SK-N-SH (cell line): ENCODE measurements around the gene NEDD8. TPM values are rescaled to one million over a fixed set of nuclear protein-coding genes. Genes with fewer than 3 reads are reported as not detected.

Experiments
- CTCF ChIA-PET: fragments of 300-600, 350-600 bp; formaldehyde crosslinking; extraction: SDS; loops from one replicate; lab custom pipeline; 2021; lab: Yijun Ruan, JAX
- POLR2A ChIA-PET: fragments of 350-600 bp; sonication (Branson Sonifier 250); formaldehyde crosslinking; extraction: SDS; loops from one replicate; lab custom pipeline; 2020; ENCODE audit warnings: antibody characterized with exemption, inconsistent platforms; lab: Yijun Ruan, JAX
- DNase-seq: peaks from one replicate; pipeline ENCODE4 v3.0.0; 2012
- H2AFZ ChIP-seq: fragments of 200-600 bp; sonication (generic); 2 replicates; pipeline ENCODE4 v1.8.1; 2016; ENCODE audit warnings: antibody characterized with exemption, mild to moderate bottlenecking, low read depth
- H3F3A ChIP-seq: fragments of 200-600 bp; sonication (generic); replicated peaks from 2 replicates; pipeline ENCODE3; 2016; ENCODE audit warnings: antibody characterized with exemption, mild to moderate bottlenecking; ENCODE audit not compliant: insufficient read depth
- H3K27ac ChIP-seq, 2 experiments: fragments of 200-500 bp in 1 of 2; fragments of 200-600 bp in 1 of 2; sonication (Bioruptor generic) in 1 of 2; sonication (generic), shearing (Covaris generic) in 1 of 2; 2 replicates each; pipeline versions ENCODE4 v1.5.1 to v1.6.1; 2014 to 2016; ENCODE audit warnings: low read depth in 2 of 2, inconsistent platforms in 1 of 2, low read length in 1 of 2, mild to moderate bottlenecking in 1 of 2, mixed read lengths in 1 of 2
- H3K27me3 ChIP-seq: fragments of 200-600 bp; sonication (generic), shearing (Covaris generic); 2 replicates; pipeline ENCODE4 v1.6.1; 2016; ENCODE audit warnings: mixed run types; ENCODE audit not compliant: insufficient read depth
- H3K36me3 ChIP-seq, 2 experiments: fragments of 200-500 bp in 1 of 2; fragments of 200-600 bp in 1 of 2; sonication (Bioruptor generic) in 1 of 2; sonication (generic) in 1 of 2; replicated peaks in 1 of 2; 2 replicates each; pipeline versions ENCODE3 to v1.5.1; 2014 to 2016; ENCODE audit warnings: low read length in 1 of 2, mild to moderate bottlenecking in 1 of 2; ENCODE audit not compliant: insufficient read depth in 2 of 2, control insufficient read depth in 1 of 2
- H3K4me1 ChIP-seq, 2 experiments: fragments of 200-500 bp in 1 of 2; fragments of 200-600 bp in 1 of 2; sonication (Bioruptor generic) in 1 of 2; sonication (generic), shearing (Covaris generic) in 1 of 2; 2 replicates each; pipeline versions ENCODE4 v1.5.1 to v1.6.1; 2014 to 2016; ENCODE audit warnings: low read depth in 1 of 2, low read length in 1 of 2, mixed run types in 1 of 2; ENCODE audit not compliant: insufficient read depth in 2 of 2, control insufficient read depth in 1 of 2
- H3K4me2 ChIP-seq: fragments of 200-600 bp; sonication (generic), shearing (Covaris generic); 2 replicates; pipeline ENCODE4 v1.6.1; 2017; ENCODE audit warnings: mixed run types
- H3K4me3 ChIP-seq, 2 experiments: fragments of 200-500 bp in 1 of 2; fragments of 200-600 bp in 1 of 2; sonication (Bioruptor generic) in 1 of 2; sonication (generic), shearing (Covaris generic) in 1 of 2; 2 replicates each; pipeline versions ENCODE4 v1.5.1 to v1.8.1; 2014 to 2016; ENCODE audit warnings: low read depth in 2 of 2, inconsistent platforms in 1 of 2, low read length in 1 of 2, mild to moderate bottlenecking in 1 of 2, mixed read lengths in 1 of 2, moderate library complexity in 1 of 2
- H3K79me2 ChIP-seq: fragments of 200-600 bp; sonication (generic); 2 replicates; pipeline ENCODE4 v1.8.1; 2017; ENCODE audit warnings: mild to moderate bottlenecking; ENCODE audit not compliant: insufficient read depth
- H3K9ac ChIP-seq: fragments of 200-600 bp; sonication (generic); 2 replicates; pipeline ENCODE4 v1.6.1; 2017; ENCODE audit warnings: mixed run types
- H3K9me2 ChIP-seq: fragments of 200-600 bp; sonication (generic); 2 replicates; pipeline ENCODE4 v1.6.1; 2017; ENCODE audit warnings: mixed run types
- H3K9me3 ChIP-seq: fragments of 200-600 bp; sonication (generic); 2 replicates; pipeline ENCODE4 v1.6.1; 2017; ENCODE audit warnings: mixed run types, mild to moderate bottlenecking, moderate library complexity
- H4K20me1 ChIP-seq: fragments of 200-600 bp; sonication (generic); 2 replicates; pipeline ENCODE4 v1.6.1; 2017; ENCODE audit warnings: mild to moderate bottlenecking, mixed run types; ENCODE audit not compliant: insufficient read depth
- CHD2 ChIP-seq: fragments of 150-350 bp; IDR thresholded peaks from 2 replicates; pipeline ENCODE4 v1.6.1; 2018; ENCODE audit warnings: low read length; ENCODE audit not compliant: partially characterized antibody
- ELF1 ChIP-seq: IDR thresholded peaks from 2 replicates; pipeline ENCODE4 v1.4.0; 2012
- FOXJ3 ChIP-seq: sonication (generic); formaldehyde crosslinking; IDR thresholded peaks from 2 replicates; pipeline ENCODE4 v1.5.1; 2020; ENCODE audit warnings: mild to moderate bottlenecking, missing genetic modification reagents
- GABPA ChIP-seq: IDR thresholded peaks from 2 replicates; pipeline ENCODE4 v1.4.0; 2012; ENCODE audit warnings: low read depth, mild to moderate bottlenecking
- JUND ChIP-seq: IDR thresholded peaks from 2 replicates; pipeline ENCODE4 v1.4.0; 2012
- MEF2A ChIP-seq: IDR thresholded peaks from 2 replicates; pipeline ENCODE4 v1.4.0; 2012; ENCODE audit warnings: low read depth, borderline replicate concordance
- MXI1 ChIP-seq: IDR thresholded peaks from 2 replicates; pipeline ENCODE4 v1.6.1; 2012; ENCODE audit warnings: mild to moderate bottlenecking, low read depth, low read length, improper control_type of control experiment
- NFIC ChIP-seq: IDR thresholded peaks from 2 replicates; pipeline ENCODE4 v1.4.0; 2012; ENCODE audit warnings: borderline replicate concordance
- RAD21 ChIP-seq: IDR thresholded peaks from 2 replicates; pipeline ENCODE4 v1.6.1; 2012; ENCODE audit warnings: mild to moderate bottlenecking, low read length
- RCOR1 ChIP-seq: fragments of 150-350 bp; IDR thresholded peaks from 2 replicates; pipeline ENCODE4 v1.6.1; 2017; ENCODE audit warnings: antibody characterized with exemption, low read length
- RXRA ChIP-seq: IDR thresholded peaks from 2 replicates; pipeline ENCODE4 v1.4.0; 2012; ENCODE audit warnings: low read depth, mild to moderate bottlenecking, borderline replicate concordance
- TAF1 ChIP-seq: IDR thresholded peaks from 2 replicates; pipeline ENCODE4 v1.6.1; 2012; ENCODE audit warnings: low read depth, mild to moderate bottlenecking, low read length, moderate library complexity, borderline replicate concordance
- TCF12 ChIP-seq: IDR thresholded peaks from 2 replicates; pipeline ENCODE4 v1.4.0; 2012
- TEAD4 ChIP-seq: IDR thresholded peaks from 2 replicates; pipeline ENCODE4 v1.4.0; 2012; ENCODE audit warnings: mild to moderate bottlenecking, borderline replicate concordance; ENCODE audit not compliant: insufficient read depth
- WGBS: methylation state at CpG from one replicate; pipeline ENCODE4 v1.1.6; 2017; ENCODE audit warnings: low lambda C conversion rate; 5-methylcytosine and 5-hydroxymethylcytosine counted together
- polyA plus RNA-seq, 3 experiments: library from polyadenylated mRNA; depleted of rRNA; stranded (reverse); fragments of >200 nt; gene quantifications; 2 replicates each; pipeline ENCODE4 v1.2.3, GENCODE V29; 2012
- TF ChIP-seq, protein P1 (sequence below): IDR thresholded peaks from 2 replicates; pipeline ENCODE4 v1.4.0; 2012; ENCODE audit warnings: low read depth
- TF ChIP-seq, protein P2 (sequence below): IDR thresholded peaks from 2 replicates; pipeline ENCODE4 v1.6.1; 2012; ENCODE audit warnings: mild to moderate bottlenecking, low read depth, low read length, moderate library complexity
- TF ChIP-seq, protein P3 (sequence below): IDR thresholded peaks from 2 replicates; pipeline ENCODE4 v1.4.0; 2012; ENCODE audit warnings: low read depth, borderline replicate concordance

NEDD8 gene
- polyA plus RNA-seq, 1 of the 3 experiments (the other 2 are of a cell fraction): 534 TPM

DNA sequence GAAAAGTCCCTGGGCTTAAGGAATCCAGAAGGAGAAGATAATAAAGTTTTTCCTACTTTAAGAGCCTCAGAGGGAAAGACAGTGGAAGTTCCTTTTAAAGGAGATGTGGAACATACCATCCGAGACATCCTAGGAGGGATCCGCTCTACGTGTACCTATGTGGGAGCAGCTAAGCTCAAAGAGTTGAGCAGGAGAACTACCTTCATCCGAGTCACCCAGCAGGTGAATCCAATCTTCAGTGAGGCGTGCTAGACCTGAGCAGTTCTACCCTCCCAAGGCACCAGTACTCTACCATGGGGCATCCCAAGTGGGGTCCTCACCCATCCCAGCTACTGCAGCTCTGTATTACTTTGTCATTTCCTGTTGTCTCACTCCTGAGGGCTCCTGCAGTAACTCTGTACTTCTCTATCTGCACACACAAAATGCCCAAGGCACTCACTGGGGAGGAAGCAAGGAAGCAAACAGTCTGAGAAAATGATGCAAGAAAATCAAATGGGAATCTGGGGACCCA is 6.4 kb upstream of the NEDD8 start:
- no peak overlapping the region for H3K4me3 ChIP-seq
- H2AFZ ChIP-seq: no peak overlapping the region
- H3K9ac ChIP-seq: no peak overlapping the region
- no peaks in the 10 kb centered on the region for H3K9me3 ChIP-seq
- H3K79me2 ChIP-seq: peaks cover 59% of the 10 kb centered on the region
- no peaks in the 10 kb centered on the region for H3K27me3 ChIP-seq
- peaks cover 23% of the 10 kb centered on the region for H3F3A ChIP-seq
- no peak overlapping the region; a peak in 1 of 4 replicates for H3K27ac ChIP-seq
- CTCF ChIA-PET: interaction anchor here (0.7 to 12.0 kb wide), 6 partner anchors 15 to 193 kb away, joined by 3 to 191 read pairs (median 7); partner anchors contain the start of genes DHRS1, MDP1 and NOP9
- H3K36me3 ChIP-seq: peaks cover 56 to 69% of the 10 kb centered on the region in 2 experiments
- H3K9me2 ChIP-seq: no peaks in the 10 kb centered on the region
- DNase-seq: no peak
- POLR2A ChIA-PET: interaction anchor here (0.5 to 1.2 kb wide), 2 partner anchors 19 to 36 kb away, joined by 5 to 6 read pairs; no protein-coding TSS in a partner anchor
- no peaks in the 10 kb centered on the region for H4K20me1 ChIP-seq
- peak overlapping the region; percentile 95; the same call in 1 of the 2 replicates for H3K4me2 ChIP-seq
- TF ChIP-seq TCF12 (no peak), GABPA (no peak), MEF2A (no peak), RXRA (no peak), ELF1 (no peak), NFIC (no peak), TEAD4 (no peak), TAF1 (no peak), RCOR1 (no peak), JUND (no peak), RAD21 (no peak), MXI1 (no peak), FOXJ3 (CRISPR knock-in tag) (no peak)
- 89% methylated on average over 5 of the region's 5 CpGs for WGBS
- peaks cover 32 to 37% of the 10 kb centered on the region in 2 experiments; a peak in 3 of 4 replicates for H3K4me1 ChIP-seq

DNA sequence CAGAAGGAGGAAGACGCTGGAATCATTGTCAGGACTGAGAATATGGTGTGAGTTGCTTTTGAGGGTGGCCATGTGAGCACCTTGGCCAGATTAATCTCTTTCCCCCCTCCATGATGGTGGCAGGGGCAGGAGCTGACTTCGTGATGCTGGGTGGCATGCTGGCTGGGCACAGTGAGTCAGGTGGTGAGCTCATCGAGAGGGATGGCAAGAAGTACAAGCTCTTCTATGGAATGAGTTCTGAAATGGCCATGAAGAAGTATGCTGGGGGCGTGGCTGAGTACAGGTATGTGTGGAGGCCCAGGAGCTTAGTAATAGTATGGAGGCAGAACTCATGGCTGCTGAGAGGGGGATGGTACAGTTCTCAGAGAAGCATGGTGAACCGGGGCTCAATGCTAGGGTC is 6.0 kb upstream of the NEDD8 start:
- Histone ChIP-seq H3K4me3 (no peak overlapping the region), H2AFZ (no peak overlapping the region), H3K4me2 (no peak overlapping the region), H3K27me3 (no peaks in the 10 kb centered on the region), H3K27ac (no peak overlapping the region), H3F3A (peaks cover 18% of the 10 kb centered on the region), H3K36me3 (peaks cover 56 to 69% of the 10 kb centered on the region in 2 experiments), H4K20me1 (no peaks in the 10 kb centered on the region), H3K79me2 (peaks cover 64% of the 10 kb centered on the region), H3K9me2 (no peaks in the 10 kb centered on the region), H3K9ac (no peak overlapping the region), H3K9me3 (no peaks in the 10 kb centered on the region), H3K4me1 (peaks cover 33 to 35% of the 10 kb centered on the region in 2 experiments; a peak in 3 of 4 replicates)
- ChIA-PET POLR2A (interaction anchor here (1.2 kb wide), 1 partner anchor 18 kb away, joined by 6 read pairs; no protein-coding TSS in a partner anchor), CTCF (interaction anchor here (0.7 to 12.0 kb wide), 8 partner anchors 14 to 193 kb away, joined by 3 to 191 read pairs (median 7); partner anchors contain the start of genes CIDEB, DHRS1, MDP1 and NOP9)
- no peak for DNase-seq
- WGBS: 83% methylated on average over 5 of the region's 5 CpGs
- TF ChIP-seq, protein P1, sequence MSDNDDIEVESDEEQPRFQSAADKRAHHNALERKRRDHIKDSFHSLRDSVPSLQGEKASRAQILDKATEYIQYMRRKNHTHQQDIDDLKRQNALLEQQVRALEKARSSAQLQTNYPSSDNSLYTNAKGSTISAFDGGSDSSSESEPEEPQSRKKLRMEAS: peak; percentile 42; the same call in 1 of the 2 replicates
- TF ChIP-seq, protein P2, sequence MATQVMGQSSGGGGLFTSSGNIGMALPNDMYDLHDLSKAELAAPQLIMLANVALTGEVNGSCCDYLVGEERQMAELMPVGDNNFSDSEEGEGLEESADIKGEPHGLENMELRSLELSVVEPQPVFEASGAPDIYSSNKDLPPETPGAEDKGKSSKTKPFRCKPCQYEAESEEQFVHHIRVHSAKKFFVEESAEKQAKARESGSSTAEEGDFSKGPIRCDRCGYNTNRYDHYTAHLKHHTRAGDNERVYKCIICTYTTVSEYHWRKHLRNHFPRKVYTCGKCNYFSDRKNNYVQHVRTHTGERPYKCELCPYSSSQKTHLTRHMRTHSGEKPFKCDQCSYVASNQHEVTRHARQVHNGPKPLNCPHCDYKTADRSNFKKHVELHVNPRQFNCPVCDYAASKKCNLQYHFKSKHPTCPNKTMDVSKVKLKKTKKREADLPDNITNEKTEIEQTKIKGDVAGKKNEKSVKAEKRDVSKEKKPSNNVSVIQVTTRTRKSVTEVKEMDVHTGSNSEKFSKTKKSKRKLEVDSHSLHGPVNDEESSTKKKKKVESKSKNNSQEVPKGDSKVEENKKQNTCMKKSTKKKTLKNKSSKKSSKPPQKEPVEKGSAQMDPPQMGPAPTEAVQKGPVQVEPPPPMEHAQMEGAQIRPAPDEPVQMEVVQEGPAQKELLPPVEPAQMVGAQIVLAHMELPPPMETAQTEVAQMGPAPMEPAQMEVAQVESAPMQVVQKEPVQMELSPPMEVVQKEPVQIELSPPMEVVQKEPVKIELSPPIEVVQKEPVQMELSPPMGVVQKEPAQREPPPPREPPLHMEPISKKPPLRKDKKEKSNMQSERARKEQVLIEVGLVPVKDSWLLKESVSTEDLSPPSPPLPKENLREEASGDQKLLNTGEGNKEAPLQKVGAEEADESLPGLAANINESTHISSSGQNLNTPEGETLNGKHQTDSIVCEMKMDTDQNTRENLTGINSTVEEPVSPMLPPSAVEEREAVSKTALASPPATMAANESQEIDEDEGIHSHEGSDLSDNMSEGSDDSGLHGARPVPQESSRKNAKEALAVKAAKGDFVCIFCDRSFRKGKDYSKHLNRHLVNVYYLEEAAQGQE: no peak
- no peak for TF ChIP-seq CHD2
- TF ChIP-seq, protein P3, sequence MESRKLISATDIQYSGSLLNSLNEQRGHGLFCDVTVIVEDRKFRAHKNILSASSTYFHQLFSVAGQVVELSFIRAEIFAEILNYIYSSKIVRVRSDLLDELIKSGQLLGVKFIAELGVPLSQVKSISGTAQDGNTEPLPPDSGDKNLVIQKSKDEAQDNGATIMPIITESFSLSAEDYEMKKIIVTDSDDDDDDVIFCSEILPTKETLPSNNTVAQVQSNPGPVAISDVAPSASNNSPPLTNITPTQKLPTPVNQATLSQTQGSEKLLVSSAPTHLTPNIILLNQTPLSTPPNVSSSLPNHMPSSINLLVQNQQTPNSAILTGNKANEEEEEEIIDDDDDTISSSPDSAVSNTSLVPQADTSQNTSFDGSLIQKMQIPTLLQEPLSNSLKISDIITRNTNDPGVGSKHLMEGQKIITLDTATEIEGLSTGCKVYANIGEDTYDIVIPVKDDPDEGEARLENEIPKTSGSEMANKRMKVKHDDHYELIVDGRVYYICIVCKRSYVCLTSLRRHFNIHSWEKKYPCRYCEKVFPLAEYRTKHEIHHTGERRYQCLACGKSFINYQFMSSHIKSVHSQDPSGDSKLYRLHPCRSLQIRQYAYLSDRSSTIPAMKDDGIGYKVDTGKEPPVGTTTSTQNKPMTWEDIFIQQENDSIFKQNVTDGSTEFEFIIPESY: no peak
